Thoracic aorta (tissue), 2 donors: Measurements from ENCODE around the gene LGALS3BP. TPM values are rescaled to one million over a fixed set of nuclear protein-coding genes. Genes with fewer than 3 reads are reported as not detected.

Experiments
- ATAC-seq: fragments of 150-250 bp; one replicate; pipeline ENCODE4 v1.8.0; 2017; ENCODE audit warnings: low read depth; ENCODE audit not compliant: insufficient number of reproducible peaks, low FRiP score
- DNase-seq: peaks from one replicate; pipeline ENCODE4 v3.0.0-alpha.2; 2020; ENCODE audit warnings: low spot score
- H3K27ac ChIP-seq, 2 donors: fragments of 200-600 bp; sonication (generic); 1 replicate in 1 of 2; 2 replicates in 1 of 2; pipeline ENCODE4 v1.5.1; 2016; ENCODE audit warnings: mild to moderate bottlenecking in 2 of 2, moderate library complexity in 2 of 2
- H3K27me3 ChIP-seq: fragments of 200-600 bp; sonication (generic); replicated peaks from 2 replicates; pipeline ENCODE4 v1.6.0; 2016; ENCODE audit warnings: mild to moderate bottlenecking; ENCODE audit not compliant: insufficient read depth
- H3K36me3 ChIP-seq: fragments of 200-600 bp; sonication (generic); one replicate; pipeline ENCODE4 v1.5.1; 2016
- H3K4me1 ChIP-seq, 2 donors: fragments of 200-600 bp; sonication (generic); 1 replicate in 1 of 2; 2 replicates in 1 of 2; pipeline versions ENCODE4 v1.5.1 to v1.6.0; 2016; ENCODE audit warnings: low read depth in 2 of 2, mild to moderate bottlenecking in 1 of 2; ENCODE audit not compliant: control insufficient read depth in 1 of 2
- H3K4me3 ChIP-seq: fragments of 200-600 bp; sonication (generic); 2 replicates; pipeline ENCODE4 v1.5.1; 2016; ENCODE audit warnings: mild to moderate bottlenecking
- H3K9me3 ChIP-seq: fragments of 200-600 bp; sonication (generic); 2 replicates; pipeline ENCODE4 v1.5.1; 2016
- total RNA-seq, 2 donors: library from RNA; depleted of rRNA; stranded (reverse); fragments of >200 nt; gene quantifications; one replicate each; pipeline versions ENCODE4 v1.1.0 to v1.2.3, GENCODE V29; 2016
- TF ChIP-seq, protein P1 (sequence below): fragments of 200-600 bp; sonication (generic); IDR thresholded peaks from one replicate; pipeline ENCODE4 v1.5.1; 2019; ENCODE audit warnings: antibody characterized with exemption

LGALS3BP gene
- total RNA-seq, 2 donors from 2014 or later: 205 to 308 TPM

DNA sequence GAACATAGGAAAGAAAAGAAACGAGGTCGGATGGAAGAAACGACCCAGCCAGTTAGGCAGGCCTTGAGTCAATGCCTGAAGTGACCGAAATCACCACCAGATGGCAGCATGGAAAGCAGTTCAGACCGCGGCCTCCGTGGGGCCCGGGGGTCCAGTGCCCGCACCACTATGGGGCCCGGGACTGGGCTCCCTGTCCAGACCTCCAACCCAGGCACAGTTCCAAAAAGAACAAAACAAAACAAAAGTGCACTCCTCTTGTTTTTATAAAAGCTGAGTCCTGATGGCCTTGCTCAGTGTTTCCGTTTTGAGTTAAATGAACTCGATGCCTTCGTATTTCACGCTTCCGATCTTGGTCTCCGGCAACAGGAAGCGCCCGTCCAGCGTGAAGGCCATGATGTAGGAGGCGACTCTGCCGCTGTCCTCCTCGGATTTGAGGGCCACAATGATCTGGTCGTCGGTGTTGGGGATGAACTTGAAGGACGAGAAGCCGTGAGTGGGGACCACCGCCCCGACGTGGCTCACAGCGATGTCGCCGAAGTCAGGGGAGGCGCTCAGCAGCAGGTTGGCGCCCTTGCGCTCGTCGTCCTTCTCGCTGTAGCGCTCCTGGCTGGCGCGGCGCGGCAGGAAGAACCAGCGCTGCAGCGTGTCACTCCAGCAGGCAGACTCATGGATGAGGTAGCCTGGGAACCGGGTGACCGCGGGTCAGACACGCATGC is 13.7 kb upstream of the LGALS3BP start:
- Histone ChIP-seq H3K36me3 (peaks cover 40% of the 10 kb centered on the region), H3K27ac (no peak overlapping the region), H3K27me3 (no peaks in the 10 kb centered on the region), H3K9me3 (no peaks in the 10 kb centered on the region), H3K4me3 (no peak overlapping the region), H3K4me1 (peaks cover 7 to 40% of the 10 kb centered on the region in 2 donors)
- DNase-seq (no peak), ATAC-seq (no peak)
- TF ChIP-seq, protein P1, sequence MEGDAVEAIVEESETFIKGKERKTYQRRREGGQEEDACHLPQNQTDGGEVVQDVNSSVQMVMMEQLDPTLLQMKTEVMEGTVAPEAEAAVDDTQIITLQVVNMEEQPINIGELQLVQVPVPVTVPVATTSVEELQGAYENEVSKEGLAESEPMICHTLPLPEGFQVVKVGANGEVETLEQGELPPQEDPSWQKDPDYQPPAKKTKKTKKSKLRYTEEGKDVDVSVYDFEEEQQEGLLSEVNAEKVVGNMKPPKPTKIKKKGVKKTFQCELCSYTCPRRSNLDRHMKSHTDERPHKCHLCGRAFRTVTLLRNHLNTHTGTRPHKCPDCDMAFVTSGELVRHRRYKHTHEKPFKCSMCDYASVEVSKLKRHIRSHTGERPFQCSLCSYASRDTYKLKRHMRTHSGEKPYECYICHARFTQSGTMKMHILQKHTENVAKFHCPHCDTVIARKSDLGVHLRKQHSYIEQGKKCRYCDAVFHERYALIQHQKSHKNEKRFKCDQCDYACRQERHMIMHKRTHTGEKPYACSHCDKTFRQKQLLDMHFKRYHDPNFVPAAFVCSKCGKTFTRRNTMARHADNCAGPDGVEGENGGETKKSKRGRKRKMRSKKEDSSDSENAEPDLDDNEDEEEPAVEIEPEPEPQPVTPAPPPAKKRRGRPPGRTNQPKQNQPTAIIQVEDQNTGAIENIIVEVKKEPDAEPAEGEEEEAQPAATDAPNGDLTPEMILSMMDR: peak; percentile 82

DNA sequence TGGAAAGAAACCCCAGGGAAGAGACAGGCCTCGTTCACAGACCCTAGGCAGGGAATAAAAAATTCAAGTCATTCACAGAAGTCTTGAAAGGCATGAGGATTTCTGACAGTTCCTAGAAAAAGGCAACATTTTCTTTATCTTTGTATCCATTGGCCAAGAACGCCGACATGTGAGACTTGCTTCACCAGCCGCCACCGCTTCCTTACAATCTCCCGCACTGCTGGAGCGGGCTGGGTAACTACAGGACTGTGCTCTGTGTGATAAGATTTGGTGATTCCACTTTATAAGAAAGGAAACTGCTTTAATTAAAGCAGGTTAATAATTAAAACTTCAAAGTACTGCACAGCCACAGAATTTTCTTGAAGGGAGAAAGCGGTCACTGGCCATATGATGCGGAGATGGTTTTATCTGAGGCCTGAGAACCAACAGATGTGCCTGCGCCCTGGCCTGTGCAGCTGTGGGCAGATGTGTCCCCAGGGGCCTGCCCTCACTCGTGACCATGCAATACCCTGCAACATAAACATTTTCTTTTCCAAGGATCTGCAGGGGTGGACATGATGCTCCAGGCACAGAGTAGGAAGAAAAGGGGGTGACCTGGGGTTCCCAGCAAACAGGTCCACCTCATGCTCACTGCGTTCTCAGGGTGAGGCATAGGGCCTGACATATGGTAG is 13.0 kb upstream of the LGALS3BP start:
- ATAC-seq: no peak
- TF ChIP-seq, protein P1: no peak
- no peak overlapping the region for H3K27ac ChIP-seq
- no peak for DNase-seq
- H3K27me3 ChIP-seq: no peaks in the 10 kb centered on the region
- H3K9me3 ChIP-seq: no peaks in the 10 kb centered on the region
- peaks cover 40% of the 10 kb centered on the region for H3K36me3 ChIP-seq
- no peak overlapping the region for H3K4me3 ChIP-seq
- peaks cover 3 to 38% of the 10 kb centered on the region in 2 donors for H3K4me1 ChIP-seq

DNA sequence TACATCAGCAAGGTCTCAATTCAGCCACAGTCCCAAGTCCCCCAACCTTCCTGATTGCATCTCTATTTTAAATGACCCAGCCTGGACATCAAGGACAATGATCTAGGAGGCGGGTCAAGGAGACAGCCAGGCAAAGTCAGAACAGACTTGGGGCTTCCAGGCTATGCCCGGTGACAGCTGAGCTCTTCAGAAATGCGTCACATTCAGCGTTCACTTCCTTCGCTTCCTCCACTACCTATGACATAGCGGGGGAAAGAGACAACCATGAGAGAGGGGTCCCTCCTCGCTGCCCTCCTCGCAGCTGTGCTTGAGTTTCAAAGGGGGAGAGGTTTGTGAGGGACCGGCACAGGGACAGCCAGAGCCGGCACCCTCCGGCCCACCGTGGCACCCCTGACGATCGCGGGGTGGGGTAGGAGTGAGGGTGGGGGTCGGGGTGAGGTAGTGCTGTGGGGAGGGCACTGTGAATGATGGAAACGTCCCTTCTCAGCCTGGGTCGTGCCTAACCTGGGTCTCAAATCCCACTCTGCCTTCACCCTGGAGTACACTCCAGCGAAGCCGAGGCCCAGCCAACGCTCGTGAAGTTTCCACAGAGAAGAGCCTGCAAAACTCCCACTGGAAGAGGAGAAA is 12.3 kb upstream of the LGALS3BP start:
- peaks cover 0 to 41% of the 10 kb centered on the region in 2 donors for H3K4me1 ChIP-seq
- H3K4me3 ChIP-seq: no peak overlapping the region
- ATAC-seq: no peak
- peaks cover 35% of the 10 kb centered on the region for H3K36me3 ChIP-seq
- no peak for DNase-seq
- TF ChIP-seq, protein P1: no peak
- H3K27me3 ChIP-seq: no peaks in the 10 kb centered on the region
- no peak overlapping the region for H3K27ac ChIP-seq
- H3K9me3 ChIP-seq: no peaks in the 10 kb centered on the region

DNA sequence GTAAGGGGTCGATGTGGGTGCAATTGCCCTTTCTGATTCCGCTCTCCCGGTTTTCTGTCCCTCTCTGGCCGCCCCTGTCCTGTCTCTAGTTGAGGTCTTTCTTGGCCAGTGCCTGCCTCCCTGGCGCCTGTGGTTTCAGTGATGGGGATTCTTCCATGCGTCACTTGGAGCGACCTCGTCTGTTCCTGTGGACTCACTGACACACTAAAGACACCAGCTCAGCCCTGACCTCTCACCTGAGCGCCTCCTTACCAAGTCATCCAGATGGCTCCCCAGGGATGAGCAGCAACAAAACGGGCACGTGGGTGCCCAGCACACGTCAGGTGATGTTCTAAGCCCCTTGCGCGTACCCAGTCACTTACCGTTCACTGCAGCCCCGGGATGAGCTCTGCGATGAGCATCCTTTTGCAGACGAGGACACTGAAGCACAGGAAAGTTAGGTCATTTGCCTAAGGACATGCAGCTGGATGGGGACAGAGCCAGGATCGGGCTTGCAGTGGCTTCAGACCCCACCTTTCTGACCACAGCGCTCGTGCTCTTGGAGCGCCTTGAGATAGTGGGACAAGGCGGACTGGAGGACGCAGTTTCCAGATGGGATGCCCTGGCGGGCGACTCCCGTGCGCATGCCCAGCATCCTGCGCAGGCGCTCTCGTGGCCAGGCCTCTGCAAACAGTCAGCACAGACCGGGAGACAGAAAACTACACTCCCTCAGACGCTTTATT is 11.5 kb upstream of the LGALS3BP start:
- ATAC-seq: no peak
- Histone ChIP-seq H3K9me3 (no peaks in the 10 kb centered on the region), H3K27ac (no peak overlapping the region), H3K4me3 (no peak overlapping the region), H3K4me1 (peaks cover 5 to 41% of the 10 kb centered on the region in 2 donors), H3K27me3 (no peaks in the 10 kb centered on the region), H3K36me3 (peaks cover 31% of the 10 kb centered on the region)
- DNase-seq: no peak
- TF ChIP-seq, protein P1: no peak
